Measurements from ENCODE around the gene NLGN2.

The NLGN2 gene

GRCh38 chr17:7392696-7393612 lies 14.7 kb upstream of the NLGN2 start:
- no peak for DNase-seq (ENCODE audit: low read depth in 2 of 3, low spot score in 2 of 3)

GRCh38 chr17:7393613-7394451 lies 13.8 kb upstream of the NLGN2 start:
- DNase-seq (ENCODE audit: low read depth in 2 of 3, low spot score in 2 of 3): no peak

- peak; percentile 61 to 81 (median 79) for DNase-seq (ENCODE audit: low read depth in 2 of 3, low spot score in 2 of 3)
Observed at GRCh38 chr17:7394452-7395191, 13.0 kb upstream of the NLGN2 start, which contains the start of gene PLSCR3. Gene PLSCR3, minus strand, starts transcription at chr17:7394525. Its CDS starts 415 bp downstream, at chr17:7394110.

DNA sequence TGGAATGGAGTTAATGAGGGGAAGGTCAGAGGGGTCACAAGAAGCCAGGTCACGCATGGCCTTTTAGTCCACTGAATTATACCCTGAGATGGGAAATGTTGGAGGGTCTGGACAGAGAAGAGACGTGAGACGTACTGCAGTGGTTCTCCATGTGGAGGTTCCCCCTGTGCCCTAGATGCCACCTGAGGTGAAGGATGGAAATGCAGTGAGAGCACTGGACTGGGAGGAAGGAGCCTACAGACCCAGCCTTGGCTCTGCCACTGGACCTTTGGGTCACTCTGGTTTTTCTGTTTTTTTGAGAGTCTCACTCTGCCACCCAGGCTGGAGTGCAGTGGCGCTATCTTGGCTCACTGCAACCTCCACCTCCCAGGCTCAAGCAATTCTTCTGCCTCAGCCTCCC lies 11.5 kb upstream of the NLGN2 start:
- DNase-seq (ENCODE audit: low read depth in 2 of 3, low spot score in 2 of 3): no peak

GRCh38 chr17:7398612-7399011 lies 9.0 kb upstream of the NLGN2 start:
- DNase-seq (ENCODE audit: low read depth in 2 of 3, low spot score in 2 of 3): no peak

- DNase-seq (ENCODE audit: low read depth in 2 of 3, low spot score in 2 of 3): no peak
Observed at GRCh38 chr17:7403043-7403726, 4.5 kb upstream of the NLGN2 start.

DNA sequence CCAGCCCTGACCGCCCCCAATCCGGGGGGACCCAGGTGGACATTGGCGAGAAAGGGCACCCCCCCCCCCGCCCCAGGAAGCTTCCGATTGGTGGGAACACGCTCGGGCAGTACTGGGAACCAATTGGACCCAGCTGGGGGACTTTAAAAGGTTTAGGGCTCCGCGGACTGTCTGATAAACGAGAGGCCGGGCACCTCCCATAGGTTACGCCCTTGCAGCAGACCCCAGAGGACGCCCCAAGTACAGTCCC lies 4.0 kb upstream of the NLGN2 start:
- no peak for DNase-seq (ENCODE audit: low read depth in 2 of 3, low spot score in 2 of 3)

DNA sequence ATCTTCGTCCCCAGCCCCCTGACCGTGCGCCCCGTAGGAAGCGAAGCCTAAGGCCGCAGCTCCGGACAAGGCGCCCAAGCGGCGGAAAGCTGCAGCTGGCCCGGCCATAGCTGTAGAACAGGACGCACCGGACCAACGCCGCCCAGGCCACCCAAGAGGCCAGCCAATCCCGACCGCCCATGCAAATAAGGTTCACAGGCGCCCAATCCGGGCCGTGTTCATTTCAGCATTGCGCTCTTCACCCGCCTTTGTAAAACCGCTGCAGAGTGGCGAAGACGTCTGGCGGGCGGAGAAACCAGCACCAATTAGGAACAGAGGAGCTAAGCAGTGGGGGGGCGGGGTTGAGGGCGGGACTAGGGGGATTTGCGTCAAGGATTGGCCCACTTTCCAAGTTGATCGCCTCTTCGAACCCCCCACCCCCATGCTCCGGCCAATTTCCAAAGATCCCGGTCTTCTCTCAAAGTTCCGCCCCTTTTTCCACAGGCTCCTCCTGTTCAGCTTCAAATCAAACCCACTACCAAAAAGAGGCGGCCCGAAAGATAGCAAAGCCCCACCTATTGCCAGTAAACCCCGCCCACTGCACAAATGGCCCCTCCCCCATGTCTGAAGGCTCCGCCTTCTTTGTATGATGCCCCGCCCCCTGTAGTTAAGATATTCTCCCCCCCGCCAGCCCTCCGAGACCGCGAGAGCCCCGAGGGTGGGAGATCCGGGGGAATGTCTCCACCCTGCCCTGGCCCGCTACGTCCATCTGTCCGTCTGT lies 3.5 kb upstream of the NLGN2 start, which contains the start of gene TMEM256:
Gene TMEM256, minus strand, starts transcription at position 121 of the 760 bp plus-strand sequence. Its CDS starts 13 bp downstream, at position 108.
- peak; percentile 85 to 87 (median 86) for DNase-seq (ENCODE audit: low read depth in 2 of 3, low spot score in 2 of 3)

DNA sequence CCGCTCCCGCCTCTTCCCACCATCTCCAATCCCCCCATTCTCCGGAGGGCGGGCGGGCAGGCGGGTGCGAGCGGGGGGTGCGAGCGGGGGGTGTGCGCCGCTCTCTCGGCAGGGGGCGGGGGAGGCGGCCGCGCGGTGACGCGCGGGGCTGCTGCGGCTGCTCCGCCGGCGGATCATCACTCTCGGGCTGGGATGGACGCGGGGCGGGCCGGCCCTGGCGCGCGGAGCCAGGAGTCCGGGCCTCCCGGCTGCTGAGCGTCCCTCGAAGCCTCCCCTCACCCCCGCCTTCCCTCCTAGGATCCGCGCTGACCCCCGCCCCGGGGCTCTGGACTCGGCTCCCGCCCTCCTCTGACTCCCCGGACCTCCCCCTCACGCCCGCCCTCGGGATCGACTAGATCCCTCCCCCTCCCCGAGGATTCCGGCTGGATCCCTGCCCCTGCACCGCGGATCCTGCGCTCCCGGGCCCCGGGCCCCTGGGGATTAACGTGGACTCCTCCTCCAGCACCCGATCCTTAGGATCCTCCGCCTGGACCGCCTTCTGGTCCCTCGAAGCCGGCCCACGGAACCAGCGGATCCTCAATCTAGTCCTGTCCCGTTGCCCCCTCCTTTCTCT lies 2.8 kb upstream of the NLGN2 start:
- DNase-seq (ENCODE audit: low read depth in 2 of 3, low spot score in 2 of 3): peak in 1 of 3 experiments; percentile 38

DNA sequence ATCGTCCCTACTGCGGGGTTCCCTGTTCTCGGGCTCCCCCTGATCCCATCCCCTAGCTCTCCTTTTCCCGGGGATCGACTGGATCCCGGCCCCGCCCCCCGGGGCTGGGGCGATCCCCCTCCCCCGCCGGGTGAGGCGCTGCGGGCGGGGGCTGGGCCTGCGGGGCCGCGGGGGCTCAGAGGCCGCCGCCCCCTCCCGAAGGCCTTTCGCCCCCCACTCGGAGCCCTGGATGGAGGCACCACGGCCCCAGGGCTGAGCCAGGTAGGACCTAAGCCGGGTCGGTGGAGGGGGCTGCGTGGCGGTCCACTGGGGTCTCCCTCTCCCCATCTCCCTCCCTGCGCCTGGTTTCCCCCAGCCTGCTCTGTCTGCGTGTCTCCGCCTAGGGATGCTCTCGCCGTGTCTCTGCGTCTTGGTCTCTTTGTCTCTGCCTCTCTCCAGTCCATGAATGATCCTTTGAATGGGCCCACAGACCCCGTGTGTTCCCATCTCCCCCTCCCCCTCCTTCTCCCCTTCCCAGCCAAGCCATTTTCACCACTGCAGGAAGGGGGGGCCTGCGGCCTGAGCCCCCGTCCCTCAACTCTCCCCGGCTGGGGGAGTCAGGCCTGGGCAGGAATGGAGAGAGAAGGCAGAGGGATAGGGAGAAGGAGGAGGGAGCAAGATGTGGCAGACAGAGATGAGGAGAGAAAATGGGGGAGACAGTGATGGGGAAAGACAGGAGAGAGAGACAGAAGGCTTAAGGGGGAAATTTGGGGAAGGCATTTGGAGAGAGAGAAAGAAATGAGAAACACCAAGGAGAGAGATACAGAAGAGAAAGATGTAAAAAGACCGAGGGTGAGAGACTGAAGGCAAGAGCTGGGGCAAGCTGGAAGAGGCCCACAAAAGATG lies 2.1 kb upstream of the NLGN2 start:
- no peak for DNase-seq (ENCODE audit: low read depth in 2 of 3, low spot score in 2 of 3)

GRCh38 chr17:7406235-7406825 lies 1.3 kb upstream of the NLGN2 start:
- DNase-seq (ENCODE audit: low read depth in 2 of 3, low spot score in 2 of 3): no peak

- no peak for DNase-seq (ENCODE audit: low read depth in 2 of 3, low spot score in 2 of 3)
Observed at GRCh38 chr17:7407082-7407481, 563 bp upstream of the NLGN2 start.

GRCh38 chr17:7408252-7408727 lies 645 bp downstream of the NLGN2 start:
- DNase-seq (ENCODE audit: low read depth in 2 of 3, low spot score in 2 of 3): no peak

GRCh38 chr17:7408863-7409262 lies 1.2 kb downstream of the NLGN2 start:
- DNase-seq (ENCODE audit: low read depth in 2 of 3, low spot score in 2 of 3): no peak

GRCh38 chr17:7409716-7410115 lies 2.1 kb downstream of the NLGN2 start:
- DNase-seq (ENCODE audit: low read depth in 2 of 3, low spot score in 2 of 3): no peak

DNA sequence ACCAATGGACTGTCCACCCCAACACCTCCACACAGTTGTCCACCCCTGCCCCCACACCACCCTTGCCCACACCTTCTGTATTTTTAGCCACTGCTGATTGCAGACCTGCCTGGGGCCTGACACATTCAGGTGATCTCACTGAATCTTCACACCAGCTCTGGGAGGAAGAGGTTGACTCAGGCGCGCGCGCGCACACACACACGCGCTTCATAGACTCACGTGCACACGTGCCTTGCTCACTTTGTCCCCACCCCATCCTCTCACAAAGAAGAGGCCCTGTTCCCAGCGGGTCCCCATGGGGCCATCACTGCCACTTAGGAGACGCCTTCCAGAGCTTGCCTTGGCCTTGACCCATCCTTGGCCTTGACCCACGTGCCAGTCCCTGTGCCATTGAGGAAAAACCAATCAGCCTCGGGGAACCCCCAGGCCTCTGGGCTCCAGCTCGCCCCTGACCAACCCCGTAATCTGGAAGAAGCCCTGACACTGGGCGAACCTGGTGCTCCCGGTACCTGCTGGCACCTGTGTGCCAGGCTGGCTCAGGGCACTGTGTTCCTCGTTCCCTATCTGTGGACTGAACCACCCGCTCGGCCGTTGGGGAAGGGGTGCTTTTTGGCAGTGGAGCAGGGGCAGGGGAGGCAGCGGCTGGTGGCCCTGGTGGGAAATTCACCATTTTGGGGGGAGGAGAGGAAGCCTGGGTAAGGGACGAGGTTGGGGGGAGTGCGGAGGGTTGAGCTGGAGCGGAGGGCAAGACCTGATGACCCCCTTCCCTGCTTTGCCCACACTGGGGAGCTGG lies 3.2 kb downstream of the NLGN2 start:
- DNase-seq (ENCODE audit: low read depth in 2 of 3, low spot score in 2 of 3): no peak

GRCh38 chr17:7411427-7411750 lies 3.7 kb downstream of the NLGN2 start:
- no peak for DNase-seq (ENCODE audit: low read depth in 2 of 3, low spot score in 2 of 3)

Data from activated CD8-positive, alpha-beta memory T cell treated with anti-CD3 and anti-CD28 coated beads for 48 hours (primary cell).